Upper lobe of left lung (tissue), 6 donors: ENCODE data around the gene DEGS1. TPM values are rescaled to one million over a fixed set of nuclear protein-coding genes. Genes with fewer than 3 reads are reported as not detected.

Experiments used
- ATAC-seq, 2 donors: fragments of 200-7000 bp; cut with Tn5 transposase; one replicate each; pipeline ENCODE4 v1.9.1; 2022; ENCODE audit warnings: mild to moderate bottlenecking in 2 of 2, moderate library complexity in 2 of 2; ENCODE audit not compliant: low FRiP score in 2 of 2
- DNase-seq, 2 donors: peaks; one replicate each; pipeline ENCODE4 v3.0.0-alpha.2; 2019 to 2020
- H3K27ac ChIP-seq, 4 donors: fragments of 200-600 bp; sonication (generic); one replicate each; pipeline ENCODE4 v1.5.1; 2016 to 2019
- H3K27me3 ChIP-seq, 4 donors: fragments of 200-600 bp; sonication (generic); one replicate each; pipeline ENCODE4 v1.5.1; 2017 to 2019
- H3K36me3 ChIP-seq, 4 donors: fragments of 200-600 bp; sonication (generic); one replicate each; pipeline ENCODE4 v1.5.1; 2016 to 2019
- H3K4me1 ChIP-seq, 4 donors: fragments of 200-600 bp; sonication (generic); one replicate each; pipeline ENCODE4 v1.5.1; 2018 to 2019
- H3K4me3 ChIP-seq, 4 donors: fragments of 200-600 bp; sonication (generic); one replicate each; pipeline ENCODE4 v1.5.1; 2017 to 2019; ENCODE audit warnings: mild to moderate bottlenecking in 2 of 4, moderate library complexity in 1 of 4
- H3K9me3 ChIP-seq, 4 donors: fragments of 200-600 bp; sonication (generic); one replicate each; pipeline ENCODE4 v1.5.1; 2018 to 2019
- CTCF ChIP-seq, 6 experiments: fragments of 450-650 bp in 4 of 6; fragments of 200-600 bp in 2 of 6; sonication (generic) in 2 of 6; IDR thresholded peaks; one replicate each; pipeline ENCODE4 v1.5.1; 2016 to 2019; ENCODE audit warnings: antibody characterized with exemption in 6 of 6
- EP300 ChIP-seq, 4 donors: sonication (generic); formaldehyde crosslinking; IDR thresholded peaks; one replicate each; pipeline ENCODE4 v1.5.1; 2017; ENCODE audit warnings: antibody characterized with exemption in 4 of 4, control low read depth in 2 of 4
- POLR2A ChIP-seq, 4 donors: fragments of 450-650 bp; IDR thresholded peaks; one replicate each; pipeline ENCODE4 v1.5.1; 2016 to 2017; ENCODE audit warnings: antibody characterized with exemption in 4 of 4, mild to moderate bottlenecking in 2 of 4
- POLR2AphosphoS5 ChIP-seq, 2 donors: sonication (generic); formaldehyde crosslinking; IDR thresholded peaks; one replicate each; pipeline ENCODE4 v1.5.1; 2017; ENCODE audit warnings: antibody characterized with exemption in 2 of 2
- WGBS, 2 donors: methylation state at CpG; one replicate each; pipeline ENCODE4 v1.1.5; 2017 to 2018; 5-methylcytosine and 5-hydroxymethylcytosine counted together
- total RNA-seq, 6 donors: library from RNA; depleted of rRNA in 4 of 6; stranded (reverse); fragments of >200 nt in 4 of 6; gene quantifications; one replicate each; pipeline versions ENCODE4 v1.1.0 to v1.2.1, GENCODE V29; 2016 to 2021
- donor health status: DM: no; HTN: no; CAD: no; lungs with moderate emphysema.
- donor health status: DM: no; HTN: yes; CAD: no; lungs with severe emphysema.

Gene DEGS1
- total RNA-seq = 10 to 100 TPM; 24.3 to 79.2 (median 67.4) TPM

GRCh38 chr1:224182866-224183590 lies at the start of gene DEGS1:
Gene DEGS1, plus strand, starts transcription at chr1:224183240. Its CDS starts 97 bp downstream, at chr1:224183337.
- Histone ChIP-seq H3K9me3 (no peaks in the 10 kb centered on the region), H3K36me3 (peaks cover 0 to 6% (median 0%) of the 10 kb centered on the region in 4 donors), H3K4me3 (peak within 1 kb of the TSS; percentile 64 to 97 (median 82)), H3K27ac (peak within 1 kb of the TSS; percentile 89 to 99 (median 94)), H3K4me1 (peaks cover 18 to 28% (median 23%) of the 10 kb centered on the region in 4 donors), H3K27me3 (no peaks in the 10 kb centered on the region)
- ATAC-seq (peak; percentile 92 to 97), DNase-seq (peak; percentile 88 to 97)
- 0 to 1% methylated on average over 8 to 71 of the region's 94 CpGs for WGBS, 2 donors
- TF ChIP-seq CTCF (IDR thresholded peaks at IDR 0.05) (peak in 2 of 6 experiments; percentile 18 to 26), EP300 (IDR thresholded peaks at IDR 0.05) (no peak), POLR2AphosphoS5 (IDR thresholded peaks at IDR 0.05) (peak; percentile 54 to 91), POLR2A (IDR thresholded peaks at IDR 0.05) (peak in 3 of 4 donors; percentile 89 to 98 (median 94))

GRCh38 chr1:224133741-224134299 lies 49.2 kb upstream of the DEGS1 start:
- H3K4me1 ChIP-seq = no peaks in the 10 kb centered on the region
- ATAC-seq (no peak), DNase-seq (no peak)
- no peak overlapping the region for H3K27ac ChIP-seq
- H3K9me3 ChIP-seq = no peaks in the 10 kb centered on the region
- peaks cover 14 to 67% (median 28%) of the 10 kb centered on the region in 4 donors for H3K36me3 ChIP-seq
- H3K27me3 ChIP-seq = no peaks in the 10 kb centered on the region
- no peak overlapping the region for H3K4me3 ChIP-seq
- WGBS, 2 donors = 81 to 88% methylated on average over 5 of the region's 5 CpGs
- TF ChIP-seq EP300 (IDR thresholded peaks at IDR 0.05) = no peak
- TF ChIP-seq POLR2AphosphoS5 (IDR thresholded peaks at IDR 0.05) = no peak
- TF ChIP-seq POLR2A (IDR thresholded peaks at IDR 0.05) = no peak
- TF ChIP-seq CTCF (IDR thresholded peaks at IDR 0.05) = no peak

- H3K9me3 ChIP-seq = no peaks in the 10 kb centered on the region
- no peaks in the 10 kb centered on the region for H3K27me3 ChIP-seq
- DNase-seq (no peak), ATAC-seq (no peak)
- H3K4me3 ChIP-seq = no peak overlapping the region
- no peaks in the 10 kb centered on the region for H3K4me1 ChIP-seq
- peaks cover 3 to 74% (median 21%) of the 10 kb centered on the region in 4 donors for H3K36me3 ChIP-seq
- TF ChIP-seq EP300 (IDR thresholded peaks at IDR 0.05) (no peak), POLR2AphosphoS5 (IDR thresholded peaks at IDR 0.05) (no peak), CTCF (IDR thresholded peaks at IDR 0.05) (no peak), POLR2A (IDR thresholded peaks at IDR 0.05) (no peak)
- no peak overlapping the region for H3K27ac ChIP-seq
These were observed 45.5 kb upstream of the DEGS1 start for GRCh38 chr1:224137518-224137917.

- ATAC-seq (no peak), DNase-seq (no peak)
- Histone ChIP-seq H3K27ac (no peak overlapping the region), H3K9me3 (no peaks in the 10 kb centered on the region), H3K27me3 (no peaks in the 10 kb centered on the region), H3K4me1 (no peaks in the 10 kb centered on the region), H3K4me3 (no peak overlapping the region), H3K36me3 (peaks cover 3 to 68% (median 17%) of the 10 kb centered on the region in 4 donors)
- WGBS, 2 donors = 86 to 89% methylated on average over 3 of the region's 3 CpGs
- no peak for TF ChIP-seq POLR2AphosphoS5 (IDR thresholded peaks at IDR 0.05)
- no peak for TF ChIP-seq EP300 (IDR thresholded peaks at IDR 0.05)
- no peak for TF ChIP-seq POLR2A (IDR thresholded peaks at IDR 0.05)
- TF ChIP-seq CTCF (IDR thresholded peaks at IDR 0.05) = no peak
These were observed 44.8 kb upstream of the DEGS1 start for GRCh38 chr1:224138198-224138597.
